HG03442 (cell line): ENCODE results near the gene SLC6A12.

Experiments used
- ATAC-seq: cut with Tn5 transposase; IDR thresholded peaks from one replicate; pipeline ENCODE4 v1.9.1; 2021; ENCODE audit warnings: mild to moderate bottlenecking, moderate library complexity; ENCODE audit not compliant: unreplicated experiment

The SLC6A12 gene

GRCh38 chr12:180445-180844 lies 33.5 kb downstream of the SLC6A12 start:
- ATAC-seq = no peak

- ATAC-seq = no peak
Observed at GRCh38 chr12:179885-180284, 34.1 kb downstream of the SLC6A12 start.

- ATAC-seq = no peak
Observed at GRCh38 chr12:179131-179884, 34.6 kb downstream of the SLC6A12 start.

- no peak for ATAC-seq
Observed at GRCh38 chr12:178829-179109, 35.2 kb downstream of the SLC6A12 start.

- ATAC-seq = no peak
Observed at GRCh38 chr12:177980-178828, 35.8 kb downstream of the SLC6A12 start.

- ATAC-seq = no peak
Observed at GRCh38 chr12:177336-177979, 36.5 kb downstream of the SLC6A12 start.

GRCh38 chr12:176321-177181 lies 37.4 kb downstream of the SLC6A12 start:
- no peak for ATAC-seq

- ATAC-seq = no peak
Observed at GRCh38 chr12:175759-176158, 38.2 kb downstream of the SLC6A12 start.

GRCh38 chr12:175250-175649 lies 38.7 kb downstream of the SLC6A12 start:
- ATAC-seq = no peak

- ATAC-seq = no peak
Observed at GRCh38 chr12:174596-174995, 39.4 kb downstream of the SLC6A12 start.

GRCh38 chr12:174124-174523 lies 39.8 kb downstream of the SLC6A12 start:
- ATAC-seq = no peak

GRCh38 chr12:172732-173161 lies 41.2 kb downstream of the SLC6A12 start:
- no peak for ATAC-seq

GRCh38 chr12:171743-172676 lies 41.9 kb downstream of the SLC6A12 start:
- ATAC-seq = no peak

GRCh38 chr12:171276-171675 lies 42.7 kb downstream of the SLC6A12 start:
- ATAC-seq = no peak

- ATAC-seq = no peak
Observed at GRCh38 chr12:170371-171225, 43.4 kb downstream of the SLC6A12 start.

GRCh38 chr12:169528-170370 lies 44.2 kb downstream of the SLC6A12 start:
- ATAC-seq = no peak

- no peak for ATAC-seq
Observed at GRCh38 chr12:168763-169525, 45.0 kb downstream of the SLC6A12 start.
